ENCODE measurements around the gene CCNB2. TPM values are rescaled to one million over a fixed set of nuclear protein-coding genes. Genes with fewer than 3 reads are reported as not detected.

The CCNB2 gene
- total and polyA plus RNA-seq, 9 of the 15 experiments (the other 6 are each of a cell fraction or from before 2014, with no cell fraction given), result 84.8 to 266 (median 124) TPM

GRCh38 chr15:59160880-59161593 is 56.1 kb downstream of the CCNB2 start (continued):
- TF ChIP-seq, protein P1, sequence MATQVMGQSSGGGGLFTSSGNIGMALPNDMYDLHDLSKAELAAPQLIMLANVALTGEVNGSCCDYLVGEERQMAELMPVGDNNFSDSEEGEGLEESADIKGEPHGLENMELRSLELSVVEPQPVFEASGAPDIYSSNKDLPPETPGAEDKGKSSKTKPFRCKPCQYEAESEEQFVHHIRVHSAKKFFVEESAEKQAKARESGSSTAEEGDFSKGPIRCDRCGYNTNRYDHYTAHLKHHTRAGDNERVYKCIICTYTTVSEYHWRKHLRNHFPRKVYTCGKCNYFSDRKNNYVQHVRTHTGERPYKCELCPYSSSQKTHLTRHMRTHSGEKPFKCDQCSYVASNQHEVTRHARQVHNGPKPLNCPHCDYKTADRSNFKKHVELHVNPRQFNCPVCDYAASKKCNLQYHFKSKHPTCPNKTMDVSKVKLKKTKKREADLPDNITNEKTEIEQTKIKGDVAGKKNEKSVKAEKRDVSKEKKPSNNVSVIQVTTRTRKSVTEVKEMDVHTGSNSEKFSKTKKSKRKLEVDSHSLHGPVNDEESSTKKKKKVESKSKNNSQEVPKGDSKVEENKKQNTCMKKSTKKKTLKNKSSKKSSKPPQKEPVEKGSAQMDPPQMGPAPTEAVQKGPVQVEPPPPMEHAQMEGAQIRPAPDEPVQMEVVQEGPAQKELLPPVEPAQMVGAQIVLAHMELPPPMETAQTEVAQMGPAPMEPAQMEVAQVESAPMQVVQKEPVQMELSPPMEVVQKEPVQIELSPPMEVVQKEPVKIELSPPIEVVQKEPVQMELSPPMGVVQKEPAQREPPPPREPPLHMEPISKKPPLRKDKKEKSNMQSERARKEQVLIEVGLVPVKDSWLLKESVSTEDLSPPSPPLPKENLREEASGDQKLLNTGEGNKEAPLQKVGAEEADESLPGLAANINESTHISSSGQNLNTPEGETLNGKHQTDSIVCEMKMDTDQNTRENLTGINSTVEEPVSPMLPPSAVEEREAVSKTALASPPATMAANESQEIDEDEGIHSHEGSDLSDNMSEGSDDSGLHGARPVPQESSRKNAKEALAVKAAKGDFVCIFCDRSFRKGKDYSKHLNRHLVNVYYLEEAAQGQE (IDR thresholded peaks at IDR 0.05; ENCODE audit: borderline replicate concordance), result peak; percentile 71
- TF ChIP-seq, protein P1 (CRISPR knock-in tag; IDR thresholded peaks at IDR 0.05; ENCODE audit: low read depth), result no peak
- TF ChIP-seq RAD21 (CRISPR knock-in tag; conservative IDR thresholded peaks at IDR 0.05 in 1 of 2, IDR thresholded peaks at IDR 0.05 in 1 of 2), result peak; percentile 68 to 88
- TF ChIP-seq GTF2A2 (tag; IDR thresholded peaks at IDR 0.05), result no peak
- no peak for TF ChIP-seq TEAD2 (tag; IDR thresholded peaks at IDR 0.05)
- no peak for TF ChIP-seq SRSF9 (IDR thresholded peaks at IDR 0.05; ENCODE audit: borderline replicate concordance, low read depth, low read length)
- no peak for TF ChIP-seq NELFE (IDR thresholded peaks at IDR 0.05; ENCODE audit: insufficient read depth, insufficient read length)
- no peak for TF ChIP-seq ZNF589 (CRISPR knock-in tag; IDR thresholded peaks at IDR 0.05; ENCODE audit: low read depth)
- no peak for TF ChIP-seq KLF6 (CRISPR knock-in tag; IDR thresholded peaks at IDR 0.05; ENCODE audit: borderline replicate concordance)
- 0 out of 2 replicates have a peak, but pooled peaks have one; percentile 27 for TF ChIP-seq CC2D1A (IDR thresholded peaks at IDR 0.05)
- TF ChIP-seq FOXP4 (CRISPR knock-in tag; IDR thresholded peaks at IDR 0.05; ENCODE audit: borderline replicate concordance), result no peak
- no peak for TF ChIP-seq NFIX (CRISPR knock-in tag; IDR thresholded peaks at IDR 0.05; ENCODE audit: low read depth)
- no peak for TF ChIP-seq ZNF431 (CRISPR knock-in tag; IDR thresholded peaks at IDR 0.05)
- TF ChIP-seq ZFX (CRISPR knock-in tag; IDR thresholded peaks at IDR 0.05), result no peak
- no peak for TF ChIP-seq NR1H2 (CRISPR knock-in tag; IDR thresholded peaks at IDR 0.05)
- no peak for TF ChIP-seq ZC3H4 (CRISPR knock-in tag; IDR thresholded peaks at IDR 0.05; ENCODE audit: borderline replicate concordance)
- no peak for TF ChIP-seq ELF1 (tag; IDR thresholded peaks at IDR 0.05)
- TF ChIP-seq ZNF253 (CRISPR knock-in tag; conservative IDR thresholded peaks at IDR 0.05), result no peak
- TF ChIP-seq HNRNPUL1 (IDR thresholded peaks at IDR 0.05; ENCODE audit: low read length), result no peak
